NCI-H128 (cell line): Measurements from ENCODE around the gene DUS1L.

Experiments
- DNase-seq: peaks from one replicate; lab custom pipeline; 2025; ENCODE audit not compliant: unreplicated experiment; lab: John Stamatoyannopoulos, UW

Gene DUS1L

DNA sequence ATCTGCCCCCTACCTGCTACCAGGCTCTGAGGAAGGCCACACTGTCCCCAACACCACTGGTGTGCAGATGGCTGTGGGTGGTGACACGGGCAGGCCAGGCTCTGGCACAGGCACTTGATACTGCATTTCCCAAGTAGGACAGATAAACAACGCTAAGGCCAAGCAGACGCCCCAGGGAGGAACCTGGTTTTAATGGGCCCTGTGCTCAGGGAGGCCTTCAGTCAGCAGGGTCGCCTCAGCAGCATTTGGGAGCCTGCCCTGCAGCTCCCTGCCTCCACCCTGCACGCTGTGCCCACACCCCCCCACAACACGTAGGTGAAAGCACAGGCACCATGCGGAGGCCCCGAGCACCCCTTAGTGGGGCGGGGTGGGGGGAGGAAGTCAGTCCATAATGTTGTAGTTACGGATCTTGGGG lies 35.7 kb upstream of the DUS1L start:
- no peak for DNase-seq

DNA sequence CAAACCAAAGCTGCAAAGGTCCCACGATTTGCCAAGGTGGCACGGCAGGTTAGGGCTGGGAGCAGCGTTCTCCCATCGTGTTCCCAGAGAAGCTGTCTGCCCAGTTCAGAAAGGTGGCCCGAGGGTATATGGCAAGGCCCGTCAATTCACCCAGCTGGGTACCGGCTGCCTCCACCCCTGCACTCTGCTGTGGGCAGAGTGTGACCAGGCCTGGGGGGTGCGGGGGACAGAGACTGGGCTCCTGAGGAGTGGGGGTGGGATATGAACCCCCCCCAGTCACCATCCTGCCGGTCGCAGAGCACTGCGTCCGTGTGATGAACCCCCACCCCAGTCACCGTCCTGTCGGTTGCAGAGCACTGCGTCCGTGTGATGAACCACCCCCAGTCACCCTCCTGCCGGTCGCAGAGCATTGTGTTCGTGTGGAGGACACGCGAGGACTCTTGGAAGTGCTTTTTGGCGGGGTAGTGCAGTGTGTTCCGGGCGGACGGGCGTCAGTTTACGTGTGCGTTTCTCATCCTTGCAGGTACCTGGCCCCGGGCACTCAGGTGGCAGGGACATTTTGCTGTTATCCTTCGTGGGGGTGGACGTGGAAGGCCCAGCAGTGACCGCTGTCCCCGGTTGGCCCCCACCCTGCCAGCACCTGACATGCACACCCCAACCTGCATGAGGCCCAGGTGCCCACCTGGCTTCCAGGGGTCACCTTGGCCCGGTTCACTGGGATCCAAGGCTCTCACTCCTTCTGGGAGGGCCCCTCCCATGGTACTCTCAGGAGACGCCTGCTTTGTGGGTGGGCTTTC lies 35.1 kb upstream of the DUS1L start:
- DNase-seq, result no peak

DNA sequence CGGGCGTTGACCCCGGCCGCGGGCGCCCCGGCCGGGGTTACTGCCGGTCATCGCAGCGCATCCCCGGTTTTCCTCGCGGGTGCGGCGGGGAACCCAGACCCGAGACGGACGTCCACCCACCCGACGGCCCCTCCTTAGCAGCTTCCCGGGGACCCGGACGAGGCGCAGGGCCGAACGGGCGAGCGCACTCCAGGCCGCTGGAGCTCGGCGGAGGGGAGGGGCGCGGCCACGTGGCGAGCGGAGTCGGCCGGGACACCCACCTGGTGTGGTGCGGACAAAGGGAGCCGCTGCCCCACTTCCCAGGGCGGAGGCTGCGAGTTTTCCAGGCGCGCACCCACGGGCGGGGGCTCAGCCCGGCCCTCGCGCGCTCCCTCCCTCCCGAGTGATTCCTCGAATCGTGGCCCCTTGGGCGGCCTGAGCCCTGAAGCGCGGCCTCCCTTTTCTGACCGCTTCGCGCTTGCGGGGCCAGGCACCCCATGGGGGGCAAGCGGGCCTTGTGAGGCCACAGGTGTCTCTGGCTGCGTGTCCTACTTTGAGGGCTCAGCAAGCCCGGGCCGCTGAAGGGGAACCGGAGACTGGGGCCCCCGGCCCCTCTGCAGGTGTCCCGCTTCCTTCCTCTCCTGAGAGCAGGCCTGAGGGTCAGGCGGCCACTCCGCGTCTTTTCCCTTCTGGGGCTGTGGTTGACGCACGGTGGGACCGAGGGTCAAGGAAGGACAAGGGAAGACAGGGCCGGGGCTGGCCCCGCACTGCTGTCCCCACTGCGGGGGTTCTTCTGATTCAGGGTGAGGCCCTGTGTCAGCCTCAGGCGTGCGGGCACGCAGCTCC lies 33.5 kb upstream of the DUS1L start:
- DNase-seq, result no peak

DNA sequence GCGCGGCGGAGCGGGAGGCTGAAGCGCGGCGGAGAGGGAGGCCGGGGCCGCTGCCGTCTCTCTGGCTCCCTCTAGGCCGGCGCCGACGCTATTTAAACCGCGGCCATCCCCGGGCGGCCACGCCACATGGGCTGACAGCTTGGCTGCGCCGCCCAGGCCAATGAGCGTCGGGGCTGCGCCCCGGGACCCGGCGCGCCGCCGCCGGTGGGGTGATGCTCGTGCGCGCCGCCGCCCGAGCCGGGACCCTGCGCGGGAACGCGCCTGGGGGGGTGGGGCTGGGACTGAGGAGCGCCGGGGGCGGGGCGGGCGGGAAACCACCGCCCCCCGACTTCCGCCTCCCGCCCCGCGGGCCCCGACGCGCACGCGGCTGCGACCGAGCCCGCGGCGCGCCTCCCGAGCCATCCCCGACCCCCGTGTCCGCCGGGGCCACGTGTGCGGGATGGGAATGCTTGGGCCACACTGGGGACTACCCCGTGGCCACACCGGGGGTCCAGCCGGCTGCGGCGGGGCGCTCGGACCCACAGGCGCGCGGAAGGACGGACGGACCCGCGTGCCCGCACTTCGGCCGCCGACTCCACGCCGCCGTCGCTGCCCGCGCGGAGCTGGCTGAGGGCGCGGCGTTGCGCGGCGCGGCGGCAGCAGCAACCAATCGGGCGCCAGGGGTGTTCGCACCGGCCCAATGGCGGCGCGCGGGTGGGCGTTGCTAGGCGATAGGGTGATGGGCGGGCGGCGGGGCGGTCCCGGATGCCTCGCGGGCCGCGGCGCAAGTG lies 32.8 kb upstream of the DUS1L start, which contains the start of gene FASN:
Gene FASN, minus strand, starts transcription at position 68 of the 770 bp plus-strand sequence. CDS start 1,791 bp downstream, outside the sequence.
- peak; percentile 72 for DNase-seq

DNA sequence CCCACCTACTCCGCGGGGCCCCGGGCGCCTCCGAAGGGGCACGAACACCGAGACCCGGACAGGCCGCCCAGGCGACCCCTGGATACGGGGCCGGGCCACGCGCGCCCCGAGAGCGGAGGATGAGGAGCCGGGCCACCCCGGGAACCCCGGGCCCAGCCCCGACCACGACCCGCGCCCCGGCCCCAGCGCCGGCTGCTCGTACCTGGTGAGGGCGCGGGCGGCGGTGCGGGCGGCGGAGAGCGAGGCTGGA lies 32.2 kb upstream of the DUS1L start:
- no peak for DNase-seq

DNA sequence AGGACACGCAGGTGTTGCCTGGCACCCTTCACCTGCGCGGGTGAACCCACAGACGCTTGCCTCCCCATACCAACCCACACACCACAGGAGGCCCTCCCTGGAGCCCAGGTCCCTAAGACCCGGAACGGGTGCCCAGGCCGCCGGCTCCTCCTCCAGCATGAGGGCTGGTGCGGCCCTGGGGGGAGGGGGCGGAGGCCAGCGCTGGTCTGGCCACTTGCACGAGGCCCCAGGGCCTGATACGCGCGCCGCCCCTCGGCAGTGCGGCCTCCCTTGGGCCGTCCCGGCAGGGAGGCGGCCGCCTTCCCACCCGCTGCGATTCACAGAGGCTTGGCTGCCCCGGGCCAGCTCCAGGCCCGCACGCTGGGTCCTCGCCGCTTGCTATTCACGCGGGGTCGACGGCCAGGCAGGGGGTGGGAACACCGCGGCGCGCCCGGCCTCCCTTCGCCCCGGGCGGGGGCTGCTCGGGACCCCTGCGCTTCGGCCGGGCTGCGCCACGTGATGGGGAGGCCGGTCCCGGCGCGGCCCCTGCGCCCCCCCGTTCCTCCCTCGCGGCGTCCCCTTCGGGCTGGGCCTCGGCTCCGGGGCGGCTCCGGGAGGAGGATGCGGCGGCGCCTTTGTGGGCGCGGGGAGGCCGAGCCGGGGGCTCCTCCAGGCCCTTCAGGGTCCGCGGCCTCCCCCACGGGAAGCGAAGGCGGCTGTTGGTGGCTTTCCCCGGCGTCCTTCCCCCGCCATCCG lies 31.7 kb upstream of the DUS1L start:
- no peak for DNase-seq

DNA sequence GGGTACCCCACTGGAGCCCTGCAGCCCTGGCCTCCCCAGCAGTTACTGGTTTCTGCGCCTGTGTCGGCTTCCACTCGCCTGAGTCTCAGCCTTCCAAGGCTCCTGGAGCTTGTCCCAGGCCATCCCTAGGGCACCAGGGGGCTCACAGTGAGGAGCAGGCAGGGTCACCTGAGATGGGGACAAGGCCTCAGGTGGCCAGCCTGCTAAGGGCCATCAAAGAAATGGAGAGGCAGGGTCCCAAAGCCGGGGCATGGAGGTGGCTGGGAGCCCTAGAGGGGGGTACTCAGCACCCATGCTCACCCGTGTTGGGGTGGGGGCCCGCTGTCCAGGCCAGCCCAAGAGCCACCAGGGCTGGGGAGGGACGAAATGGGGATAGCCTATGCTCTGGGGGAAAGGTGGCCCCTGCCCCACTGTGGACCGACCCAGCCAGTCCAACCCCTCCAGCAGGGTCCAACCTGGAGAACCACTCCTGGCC lies 31.1 kb upstream of the DUS1L start:
- no peak for DNase-seq

DNA sequence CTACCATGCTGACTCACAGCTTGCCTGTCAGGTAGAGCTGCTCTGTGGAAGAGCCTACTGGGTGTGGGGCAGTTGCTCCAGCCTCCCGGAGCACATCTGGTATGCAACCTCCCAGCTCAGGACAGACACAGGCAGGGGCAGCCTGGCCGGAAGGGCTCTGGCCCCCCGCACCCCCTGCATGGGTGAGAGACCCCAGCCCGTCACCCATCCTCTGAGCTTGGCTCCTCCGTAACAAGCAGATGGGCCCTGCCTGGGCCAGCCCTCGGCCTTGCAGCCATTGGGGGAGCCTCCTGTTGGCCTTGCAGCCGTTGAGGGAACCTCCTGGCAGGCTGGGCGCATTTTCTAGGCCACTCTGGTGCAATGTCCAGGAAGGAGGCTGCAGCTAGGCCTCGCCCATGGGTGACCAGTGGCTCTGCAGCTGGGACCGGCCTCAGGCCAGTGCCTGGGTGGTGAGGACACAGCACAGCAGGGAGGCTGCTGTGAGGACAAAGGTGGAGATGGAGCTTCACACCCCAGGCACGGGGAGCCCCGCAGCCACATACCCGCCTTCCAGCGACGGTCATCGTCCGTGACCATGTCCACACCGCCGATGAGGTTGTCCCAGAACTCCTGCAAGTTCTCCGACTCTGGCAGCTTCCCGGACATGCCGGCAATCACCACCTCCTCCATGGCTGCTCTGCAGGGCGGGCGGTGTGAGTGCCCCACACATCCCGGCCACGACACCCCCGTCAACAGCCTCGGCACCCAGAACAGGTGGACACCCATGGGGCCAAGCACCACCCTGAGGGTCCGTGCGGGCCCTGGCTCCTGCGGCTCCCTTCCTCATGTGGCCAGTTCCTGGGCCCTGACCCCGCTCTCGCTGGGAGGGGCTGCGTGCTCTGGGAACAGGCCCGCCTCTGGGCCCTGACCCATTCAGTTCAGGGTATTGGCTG lies 30.4 kb upstream of the DUS1L start:
- no peak for DNase-seq

DNA sequence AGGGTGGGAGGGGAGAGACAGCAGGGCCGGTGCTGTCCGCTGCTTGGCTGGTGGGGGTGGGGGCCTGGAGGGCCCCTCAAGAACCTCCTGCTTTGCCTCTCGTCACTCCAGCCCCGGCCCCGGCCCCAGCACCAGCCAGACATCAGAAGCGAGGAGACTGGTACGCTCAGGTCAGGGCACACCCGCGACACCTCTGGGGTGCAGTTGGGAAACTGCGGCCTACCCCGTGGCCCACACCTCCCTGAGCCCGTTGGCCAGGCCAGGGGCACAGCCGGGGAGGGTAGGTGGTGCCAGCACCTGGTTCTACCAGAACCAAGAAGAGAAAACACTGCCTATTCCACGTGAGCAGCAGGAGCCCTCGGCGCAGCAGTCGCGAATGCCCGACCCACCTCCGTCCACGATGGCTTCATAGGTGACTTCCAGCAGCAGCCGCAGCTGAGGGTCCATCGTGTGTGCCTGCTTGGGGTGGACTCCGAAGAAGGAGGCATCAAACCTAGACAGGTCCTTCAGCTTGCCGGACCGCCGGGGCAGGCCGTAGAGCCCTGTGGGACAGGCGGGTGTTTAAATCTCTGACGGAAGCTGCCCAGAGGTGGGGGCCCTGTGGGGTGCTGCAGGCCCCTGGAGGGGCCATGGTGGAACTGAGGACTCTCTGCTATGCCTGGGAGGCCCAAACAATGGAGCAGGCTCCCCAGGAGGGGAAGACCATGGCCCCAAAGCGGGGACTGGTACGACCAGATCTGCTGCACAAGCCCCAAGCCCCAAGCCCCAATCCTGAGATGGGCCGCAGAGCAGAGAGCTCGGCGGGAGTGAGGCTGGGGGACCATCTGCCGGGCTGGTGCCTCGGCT lies 29.6 kb upstream of the DUS1L start:
- no peak for DNase-seq

DNA sequence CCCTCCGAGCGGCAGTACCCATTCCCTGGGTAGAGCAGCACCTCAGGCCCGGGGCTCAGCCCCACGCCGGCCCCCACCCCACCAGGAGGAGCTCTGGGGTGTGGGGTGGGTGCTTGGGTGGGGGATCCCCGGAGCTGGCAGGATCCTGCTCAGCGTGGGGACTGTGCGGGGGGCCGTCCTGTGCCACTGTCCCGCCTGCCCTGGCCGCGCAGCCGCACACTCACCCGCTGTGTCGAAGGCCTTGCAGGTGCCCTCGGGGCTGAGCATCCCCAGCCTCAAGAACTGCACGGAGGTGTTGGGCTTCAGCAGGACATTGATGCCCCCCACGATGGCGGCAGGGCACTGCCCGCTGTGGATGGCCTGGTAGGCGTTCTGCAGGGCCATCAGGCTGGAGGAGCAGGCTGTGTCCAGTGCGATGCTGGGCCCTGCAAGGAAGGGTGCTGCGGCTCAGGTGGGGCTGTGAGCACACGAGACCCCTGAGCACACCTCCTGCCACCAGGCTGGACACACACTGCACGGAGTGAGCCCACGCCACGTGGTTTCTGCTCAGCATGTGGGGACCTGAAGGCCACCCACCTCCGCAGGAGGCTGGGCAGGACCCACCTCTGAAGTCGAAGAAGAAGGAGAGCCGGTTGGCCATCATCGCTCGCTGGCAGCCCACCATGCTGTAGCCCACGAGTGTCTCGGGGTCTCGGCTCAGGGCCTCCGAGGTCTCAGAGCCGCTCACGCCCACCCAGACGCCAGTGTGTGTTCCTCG lies 27.6 kb upstream of the DUS1L start:
- DNase-seq, result no peak

DNA sequence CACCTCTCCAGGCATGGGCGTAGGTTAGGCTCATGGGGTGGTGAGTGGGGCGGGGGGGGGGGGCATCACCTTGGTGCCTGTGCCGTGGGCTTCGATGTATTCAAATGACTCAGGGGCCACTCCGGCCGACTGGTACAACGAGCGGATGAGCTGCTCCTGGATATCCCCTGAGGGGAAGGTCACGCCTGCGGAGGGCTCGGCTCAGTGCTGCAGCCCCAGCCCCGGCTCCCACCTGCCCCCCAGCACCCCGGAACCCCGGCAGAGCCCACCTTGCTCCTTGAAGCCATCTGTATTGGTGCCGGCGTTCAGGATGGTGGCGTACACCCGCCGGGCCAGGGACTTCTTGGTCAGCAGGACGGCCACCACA lies 27.0 kb upstream of the DUS1L start:
- DNase-seq, result no peak

DNA sequence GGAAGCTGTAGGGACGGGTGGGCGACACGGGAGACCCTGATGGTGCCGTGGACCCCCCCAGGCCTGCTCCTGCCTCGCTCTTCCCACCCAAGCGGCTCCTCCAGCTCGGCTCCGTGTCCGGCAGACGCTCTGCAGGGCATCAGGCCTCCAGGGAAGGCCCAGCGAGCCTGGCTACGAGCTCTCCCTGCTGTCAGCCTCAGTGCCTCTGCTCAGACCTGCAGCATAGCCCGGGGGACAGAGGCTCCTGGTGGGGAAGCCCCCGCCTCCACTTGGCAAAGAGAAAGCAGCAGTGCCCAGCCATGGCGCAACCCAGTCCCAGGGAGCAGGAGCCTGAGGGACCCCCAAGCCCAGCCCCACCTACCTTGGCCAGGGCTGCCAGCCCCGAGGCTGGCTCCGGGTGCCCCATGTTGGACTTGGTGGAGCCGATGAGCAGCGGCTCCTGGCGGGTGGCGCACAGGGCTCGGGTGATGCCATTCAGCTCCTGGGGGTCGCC lies 26.5 kb upstream of the DUS1L start:
- DNase-seq, result no peak

DNA sequence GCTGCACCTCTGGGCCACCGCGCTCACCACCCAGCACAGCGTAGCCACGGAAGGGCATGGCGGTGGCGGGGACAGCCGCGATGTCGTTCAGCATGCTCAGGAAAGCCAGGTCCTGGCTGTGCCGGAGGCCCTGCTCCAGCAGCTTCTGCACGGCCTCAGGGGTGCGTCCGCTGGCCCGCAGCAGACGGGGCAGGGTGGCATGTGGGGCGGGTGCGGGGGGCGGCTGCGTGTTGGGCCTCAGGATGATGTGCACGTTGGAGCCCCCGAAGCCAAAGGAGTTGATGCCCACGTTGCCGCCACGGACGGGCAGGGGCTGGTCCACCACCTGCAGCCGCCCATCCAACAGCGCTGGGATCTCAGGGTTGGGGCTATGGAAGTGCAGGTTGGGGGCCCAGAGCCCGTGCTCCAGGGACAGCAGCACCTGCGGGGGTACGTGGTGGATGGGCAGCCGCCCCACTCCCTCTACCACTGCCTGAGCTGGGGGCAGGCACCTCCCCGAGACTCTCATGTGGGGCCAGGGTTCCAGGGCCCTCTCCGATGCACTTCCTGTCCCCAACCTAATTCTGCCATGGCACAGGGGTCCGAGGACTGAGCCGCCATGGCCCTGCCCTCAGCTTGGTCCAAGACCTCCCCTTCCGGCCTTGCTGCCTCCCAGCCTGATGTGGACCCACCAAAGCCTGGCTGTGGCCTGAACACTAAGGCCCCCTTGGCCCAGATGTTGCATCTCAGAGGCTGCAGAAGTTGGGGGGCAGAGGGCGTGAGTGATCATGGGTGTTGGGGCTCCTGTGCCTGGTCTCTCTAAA lies 25.9 kb upstream of the DUS1L start:
- DNase-seq, result no peak

DNA sequence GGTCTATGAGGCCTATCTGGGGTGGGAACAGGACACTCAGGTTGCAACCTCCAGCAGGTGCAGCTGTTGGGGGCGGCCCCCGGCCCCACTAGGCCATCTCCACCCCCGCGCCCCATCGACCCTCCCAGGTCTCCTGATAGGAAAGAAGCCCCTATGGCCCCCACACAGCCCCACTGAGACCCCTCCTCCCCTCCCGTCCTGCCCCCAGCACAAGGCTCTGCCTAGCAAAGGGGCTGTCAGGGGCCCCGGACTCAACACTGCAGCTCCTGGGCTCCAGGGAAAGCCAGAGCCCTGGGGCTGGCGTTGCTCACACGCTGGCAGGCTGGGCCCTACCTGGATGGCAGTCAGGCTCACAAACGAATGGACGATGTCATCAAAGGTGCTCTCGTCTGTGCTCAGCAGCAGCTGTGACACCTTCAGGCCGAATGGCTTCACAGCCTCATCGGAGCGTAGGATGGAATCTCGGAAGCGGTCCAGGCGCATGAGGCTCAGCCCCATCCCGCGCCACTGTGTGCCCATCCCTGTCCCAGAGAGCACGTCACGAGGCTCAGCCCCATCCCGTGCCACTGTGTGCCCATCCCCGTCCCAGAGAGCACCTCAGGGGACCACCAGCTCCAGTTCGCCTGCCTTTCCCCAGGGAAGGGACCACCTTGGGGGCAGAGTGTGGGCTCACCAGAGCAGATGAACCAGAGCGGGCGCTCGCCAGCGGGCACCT lies 25.1 kb upstream of the DUS1L start:
- DNase-seq, result no peak

DNA sequence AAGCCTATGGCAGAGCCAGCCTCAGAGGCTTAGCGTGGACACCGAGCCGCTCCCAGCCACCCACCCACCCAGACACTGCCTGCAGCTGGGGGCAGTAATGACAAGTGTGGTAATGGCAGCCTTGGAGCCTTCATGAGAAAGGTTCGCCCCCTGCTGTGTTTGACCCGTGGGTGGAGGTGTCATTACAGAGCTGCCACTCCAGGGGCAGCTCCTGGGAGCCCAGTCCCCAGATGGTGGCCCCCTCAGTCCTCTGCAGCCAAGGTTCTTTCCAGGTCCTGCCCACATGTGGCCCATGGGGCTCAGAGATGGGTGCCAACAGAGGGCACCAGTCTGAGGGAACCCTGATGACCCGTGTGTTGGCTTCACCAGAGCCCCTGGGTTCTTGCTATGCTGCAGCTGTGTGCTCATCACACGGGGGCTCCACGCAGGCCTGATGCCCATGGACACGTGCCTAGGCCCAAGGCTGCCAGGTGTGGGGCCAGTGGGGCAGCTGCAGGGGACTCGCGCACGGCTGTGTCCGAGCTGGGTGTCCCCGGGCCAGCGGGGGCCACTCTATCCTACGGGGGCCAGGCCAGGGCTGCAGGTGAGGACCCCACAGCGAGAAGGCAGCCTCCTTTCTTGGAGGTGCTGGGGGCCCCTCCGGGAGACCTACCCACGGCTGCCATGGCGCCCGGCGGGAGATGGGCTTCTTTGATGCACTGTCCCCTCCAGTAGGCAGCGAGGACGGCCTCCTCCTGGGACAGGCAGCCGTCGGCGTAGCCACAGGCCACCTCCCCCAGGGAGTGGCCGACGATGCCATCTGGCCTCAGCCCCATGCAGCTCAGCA lies 24.3 kb upstream of the DUS1L start:
- no peak for DNase-seq
